K562 (cell line): ENCODE results near the gene NR4A2. TPM values are rescaled to one million over a fixed set of nuclear protein-coding genes. Genes with fewer than 3 reads are reported as not detected.

Experiments
- AFF1 ChIP-seq, 2 experiments: fragments of 450-650 bp; IDR thresholded peaks; 2 replicates each; pipeline ENCODE4 v1.6.1; 2018; ENCODE audit warnings: mild to moderate bottlenecking in 2 of 2, low read depth in 1 of 2; ENCODE audit not compliant: partially characterized antibody in 2 of 2
- ATF7 ChIP-seq: fragments of 450-650 bp; IDR thresholded peaks from 2 replicates; pipeline ENCODE4 v1.7.1; 2014; ENCODE audit warnings: mild to moderate bottlenecking, moderate library complexity
- EP300 ChIP-seq: IDR thresholded peaks from 2 replicates; pipeline ENCODE4 v1.6.1; 2012; ENCODE audit warnings: low read length, improper control_type of control experiment
- FOXA3 ChIP-seq, 2 experiments: fragments of 450-650 bp in 1 of 2; sonication (generic) in 1 of 2; formaldehyde crosslinking; IDR thresholded peaks in 1 of 2; conservative IDR thresholded peaks in 1 of 2; 2 replicates each; pipeline versions ENCODE4 v1.4.0 to v1.8.0; 2020 to 2022; ENCODE audit warnings: mild to moderate bottlenecking in 2 of 2, missing genetic modification reagents in 1 of 2
- HINFP ChIP-seq: fragments of 450-650 bp; conservative IDR thresholded peaks from 2 replicates; pipeline ENCODE4 v1.6.1; 2016; ENCODE audit warnings: missing genetic modification characterization, low read depth, mild to moderate bottlenecking, control low read depth, missing compliant biosample characterization
- ILF3 ChIP-seq: fragments of 450-650 bp; IDR thresholded peaks from 2 replicates; pipeline ENCODE4 v1.6.1; 2018; ENCODE audit warnings: antibody characterized with exemption, mild to moderate bottlenecking, moderate library complexity, borderline replicate concordance
- NFXL1 ChIP-seq: fragments of 450-650 bp; formaldehyde crosslinking; IDR thresholded peaks from 2 replicates; pipeline ENCODE4 v1.4.0; 2021; ENCODE audit warnings: mild to moderate bottlenecking
- NR2F6 ChIP-seq: fragments of 450-650 bp; formaldehyde crosslinking; IDR thresholded peaks from 2 replicates; pipeline ENCODE4 v1.4.0; 2020; ENCODE audit warnings: mild to moderate bottlenecking
- PRDM10 ChIP-seq: fragments of 450-650 bp; IDR thresholded peaks from 2 replicates; pipeline ENCODE4 v1.6.1; 2018; ENCODE audit not compliant: partially characterized antibody
- RHOXF2B ChIP-seq: fragments of 250-450 bp; sonication (Bioruptor Pico); conservative IDR thresholded peaks from 2 replicates; pipeline ENCODE4 v1.5.1; 2021
- SPI1 ChIP-seq: IDR thresholded peaks from 2 replicates; pipeline ENCODE4 v1.6.1; 2011; ENCODE audit warnings: low read depth, low read length, control low read depth, borderline replicate concordance
- SRF ChIP-seq, 2 experiments: fragments of 250-450, 450-650 bp in 1 of 2; sonication (Bioruptor Pico) in 1 of 2; sonication (generic) in 1 of 2; formaldehyde crosslinking; IDR thresholded peaks; 2 replicates each; pipeline versions ENCODE4 v1.5.0 to v1.5.1; 2020 to 2022; ENCODE audit warnings: mild to moderate bottlenecking in 1 of 2, missing genetic modification reagents in 1 of 2
- USF2 ChIP-seq: sonication (generic); formaldehyde crosslinking; IDR thresholded peaks from 2 replicates; pipeline ENCODE4 v1.5.0; 2020; ENCODE audit warnings: missing genetic modification reagents
- ZBED1 ChIP-seq: IDR thresholded peaks from 2 replicates; pipeline ENCODE4 v1.6.1; 2014
- ZNF512 ChIP-seq: IDR thresholded peaks from 2 replicates; pipeline ENCODE4 v1.6.1; 2016; ENCODE audit warnings: missing genetic modification characterization, missing compliant biosample characterization
- ZSCAN29 ChIP-seq: fragments of 450-650 bp; IDR thresholded peaks from 2 replicates; pipeline ENCODE4 v1.6.1; 2017
- polyA plus RNA-seq, 8 experiments: library from polyadenylated mRNA; depleted of rRNA in 4 of 8; stranded (reverse) in 5 of 8; unstranded in 3 of 8; fragments of >200 nt; fragmentation: Nextera tagmentation in 2 of 8; fragmentation: Illumina TruSeq in 1 of 8; extraction: Ambion mirVana in 2 of 8; extraction: Trizol in 1 of 8; gene quantifications; 2 replicates each; pipeline versions ENCODE4 v1.2.1 to v1.2.3, GENCODE V29; 2011 to 2014; ENCODE audit warnings: inconsistent platforms in 1 of 8, missing spikeins in 1 of 8
- total RNA-seq, 7 experiments: library from RNA; depleted of rRNA in 6 of 7; stranded (reverse); fragments of >200 nt in 6 of 7; fragmentation: Illumina TruSeq in 2 of 7; extraction: Trizol in 2 of 7; gene quantifications; 2 replicates each; pipeline versions ENCODE4 v1.2.1 to v1.2.3, GENCODE V29; 2011 to 2021; ENCODE audit warnings: low replicate concordance in 1 of 7

Gene NR4A2
- total and polyA plus RNA-seq, 9 of the 15 experiments (the other 6 are each of a cell fraction or from before 2014, with no cell fraction given), result 0.94 to 5.1 (median 1.3) TPM

- TF ChIP-seq AFF1 (IDR thresholded peaks at IDR 0.05; ENCODE audit: low read depth in 1 of 2, partially characterized antibody in 2 of 2) (no peak), ZBED1 (no peak), ZNF512 (no peak; the same call in 1 of the 2 replicates), SRF (CRISPR knock-in tag; IDR thresholded peaks at IDR 0.05) (no peak), RHOXF2B (CRISPR knock-in tag) (no peak), FOXA3 (CRISPR knock-in tag; conservative IDR thresholded peaks at IDR 0.05 in 1 of 2, IDR thresholded peaks at IDR 0.05 in 1 of 2) (no peak), ATF7 (no peak), ILF3 (no peak), ZSCAN29 (no peak), NFXL1 (CRISPR knock-in tag) (no peak), NR2F6 (CRISPR knock-in tag) (0 out of 2 replicates have a peak, but pooled peaks have one; percentile 37), SPI1 (no peak), EP300 (no peak), USF2 (CRISPR knock-in tag) (no peak), HINFP (tag) (no peak), PRDM10 (no peak)
Observed at GRCh38 chr2:156333274-156333950, 891 bp upstream of the NR4A2 start (continued).
